GM23248 (cell line): Measurements from ENCODE around the gene WWC1.

Source experiments
- EZH2 ChIP-seq: fragments of 200-600 bp; sonication (generic); IDR thresholded peaks from 2 replicates; pipeline ENCODE4 v1.6.1; 2018; ENCODE audit warnings: antibody characterized with exemption, mild to moderate bottlenecking; ENCODE audit not compliant: insufficient read depth, poor library complexity, severe bottlenecking
- EZH2phosphoT487 ChIP-seq: fragments of 200-600 bp; sonication (generic); IDR thresholded peaks from 2 replicates; pipeline ENCODE4 v1.6.1; 2018; ENCODE audit warnings: antibody characterized with exemption, moderate library complexity, mild to moderate bottlenecking, low read depth; ENCODE audit not compliant: insufficient read depth

DNA sequence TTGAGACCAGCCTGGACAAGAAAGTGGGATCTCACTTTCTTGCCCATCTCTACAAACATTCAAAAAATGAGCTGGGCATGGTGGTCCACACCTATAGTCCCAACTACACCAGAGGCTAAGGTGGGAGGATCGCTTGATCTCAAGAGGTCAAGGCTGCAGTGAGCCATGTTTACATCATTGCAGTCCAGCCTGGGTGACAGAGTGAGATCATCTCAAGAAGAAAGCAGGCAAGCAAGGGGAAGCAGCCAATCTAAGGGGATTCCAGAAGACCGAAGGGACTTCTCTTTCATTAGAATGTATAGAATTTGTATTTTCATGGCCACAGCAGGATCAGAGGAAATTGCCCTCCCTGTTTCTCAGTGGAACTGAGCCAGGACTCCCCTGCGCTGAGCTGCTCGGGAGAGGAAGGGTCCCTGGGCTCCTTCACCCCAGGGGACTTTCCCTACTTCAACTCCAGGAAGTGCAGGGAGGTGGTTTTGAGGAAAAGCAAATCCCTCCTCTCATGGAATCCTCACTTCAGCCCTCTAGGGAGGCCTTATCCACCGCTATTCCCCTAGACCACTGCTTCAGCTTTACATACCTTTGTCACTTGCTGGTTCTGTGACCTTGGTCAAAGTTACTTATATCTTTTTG is 12.1 kb downstream of the WWC1 start:
- TF ChIP-seq EZH2 (no peak), EZH2phosphoT487 (no peak)
